Uterus (tissue), 2 donors: Measurements from ENCODE around the gene GPR61.

Experiments
- CTCF ChIP-seq, 4 experiments: fragments of 200-600 bp in 2 of 4; fragments of 450-650 bp in 2 of 4; sonication (generic) in 2 of 4; IDR thresholded peaks; one replicate each; pipeline ENCODE4 v1.5.1; 2016 to 2019; ENCODE audit warnings: antibody characterized with exemption in 4 of 4, mild to moderate bottlenecking in 2 of 4, moderate library complexity in 1 of 4
- POLR2A ChIP-seq, 2 donors: fragments of 450-650 bp; IDR thresholded peaks; one replicate each; pipeline ENCODE4 v1.6.1; 2016; ENCODE audit warnings: antibody characterized with exemption in 2 of 2, mild to moderate bottlenecking in 1 of 2, moderate library complexity in 1 of 2

GRCh38 chr1:109567877-109568672, 28.4 kb downstream of the GPR61 start:
- TF ChIP-seq POLR2A (IDR thresholded peaks at IDR 0.05): no peak
- TF ChIP-seq CTCF (IDR thresholded peaks at IDR 0.05): no peak
